HepG2 (cell line): ENCODE results near the gene TMEM186. TPM values are rescaled to one million over a fixed set of nuclear protein-coding genes. Genes with fewer than 3 reads are reported as not detected.
A peak's percentile ranks its signal among the peaks of the same experiment; 100 is the strongest.

Source experiments
- ATAC-seq: fragments of 200-7000 bp; cut with Tn5 transposase; 3 replicates; pipeline ENCODE4 v1.9.1; 2020; ENCODE audit warnings: mild to moderate bottlenecking, moderate library complexity
- BruUV-seq: library from RNA; stranded (reverse); fragments of 400-500 nt; replicated peaks from 2 replicates; lab custom pipeline; 2021; lab: Mats Ljungman, UMichigan
- CTCF ChIA-PET: fragments of 300-600 bp; formaldehyde crosslinking; extraction: SDS; loops from one replicate; lab custom pipeline; 2021; ENCODE audit warnings: low total read pairs, inconsistent platforms, low intra/inter-chr PET ratio; lab: Yijun Ruan, JAX
- POLR2A ChIA-PET: fragments of 350-600 bp; sonication (Branson Sonifier 250); formaldehyde crosslinking; loops from one replicate; lab custom pipeline; 2020; ENCODE audit warnings: antibody characterized with exemption, inconsistent platforms; lab: Yijun Ruan, JAX
- DNase-seq: peaks from one replicate; pipeline ENCODE4 v3.0.0-alpha.2; 2015; ENCODE audit warnings: low spot score
- FAIRE-seq: peaks from 3 replicates; lab custom pipeline; 2011; peaks lifted over from hg19 to GRCh38; lab: Jason Lieb, UNC
- H2AFZ ChIP-seq: one replicate; pipeline ENCODE4 v1.6.1; 2011; ENCODE audit warnings: low read length, inconsistent platforms
- H3K27ac ChIP-seq: fragments of 300-600 bp; 3 replicates; pipeline ENCODE4 v1.8.0; 2011; ENCODE audit warnings: mixed run types, mild to moderate bottlenecking, mixed read lengths, low read length, inconsistent platforms; ENCODE audit not compliant: insufficient read depth; ENCODE audit errors: extremely low read length
- H3K27me3 ChIP-seq, 2 experiments: fragments of 200-600 bp in 1 of 2; 2 replicates in 1 of 2; 3 replicates in 1 of 2; pipeline versions ENCODE4 v1.6.0 to v1.8.0; 2011; ENCODE audit warnings: low read length in 2 of 2, mild to moderate bottlenecking in 2 of 2, moderate library complexity in 2 of 2, inconsistent platforms in 1 of 2; ENCODE audit not compliant: insufficient read depth in 2 of 2, control insufficient read depth in 1 of 2
- H3K36me3 ChIP-seq, 2 experiments: fragments of 200-600 bp in 1 of 2; replicated peaks in 1 of 2; 2 replicates in 1 of 2; 3 replicates in 1 of 2; pipeline versions ENCODE4 v1.5.1 to v1.8.0; 2011; ENCODE audit warnings: low read length in 2 of 2, inconsistent platforms in 1 of 2; ENCODE audit not compliant: insufficient read depth in 2 of 2, control insufficient read depth in 1 of 2
- H3K4me1 ChIP-seq: 2 replicates; pipeline ENCODE4 v1.5.1; 2012; ENCODE audit warnings: low read length, inconsistent platforms; ENCODE audit not compliant: insufficient read depth
- H3K4me2 ChIP-seq: 2 replicates; pipeline ENCODE4 v1.6.0; 2011; ENCODE audit warnings: low read depth, low read length, inconsistent platforms
- H3K4me3 ChIP-seq, 3 experiments: fragments of 200-600 bp in 1 of 3; sonication (generic), shearing (Covaris generic) in 1 of 3; replicated peaks in 1 of 3; 2 replicates each; pipeline ENCODE4 v1.5.1; 2011 to 2016; ENCODE audit warnings: low read length in 3 of 3, inconsistent platforms in 2 of 3, low read depth in 2 of 3, mild to moderate bottlenecking in 2 of 3, control low read depth in 1 of 3, mixed read lengths in 1 of 3; ENCODE audit not compliant: insufficient read depth in 1 of 3
- H3K79me2 ChIP-seq: one replicate; pipeline ENCODE4 v1.6.1; 2011; ENCODE audit warnings: low read length, inconsistent platforms; ENCODE audit not compliant: insufficient read depth
- H3K9ac ChIP-seq: 2 replicates; pipeline ENCODE4 v1.6.0; 2011; ENCODE audit warnings: mild to moderate bottlenecking, low read depth, low read length, inconsistent platforms; ENCODE audit not compliant: insufficient read depth
- H3K9me3 ChIP-seq: 2 replicates; pipeline ENCODE4 v1.5.1; 2012; ENCODE audit warnings: mild to moderate bottlenecking, low read length
- H4K20me1 ChIP-seq: 2 replicates; pipeline ENCODE4 v1.6.0; 2011; ENCODE audit warnings: inconsistent platforms, mild to moderate bottlenecking, low read length, moderate library complexity; ENCODE audit not compliant: insufficient read depth
- CENPT ChIP-seq: sonication (generic); formaldehyde crosslinking; IDR thresholded peaks from 2 replicates; pipeline ENCODE4 v1.8.0; 2022; ENCODE audit warnings: low read depth, mild to moderate bottlenecking, moderate library complexity, missing genetic modification reagents
- EP300 ChIP-seq, 3 experiments: sonication (generic) in 1 of 3; formaldehyde crosslinking in 1 of 3; IDR thresholded peaks; 2 replicates each; pipeline versions ENCODE4 v1.5.1 to v1.6.1; 2011 to 2020; ENCODE audit warnings: low read depth in 2 of 3, low read length in 2 of 3, borderline replicate concordance in 1 of 3, improper control_type of control experiment in 1 of 3, mild to moderate bottlenecking in 1 of 3, missing genetic modification reagents in 1 of 3, moderate library complexity in 1 of 3
- JUNB ChIP-seq: sonication (generic); formaldehyde crosslinking; IDR thresholded peaks from 2 replicates; pipeline ENCODE4 v1.8.0; 2022; ENCODE audit warnings: missing genetic modification reagents, mild to moderate bottlenecking, borderline replicate concordance
- MAFK ChIP-seq, 2 experiments: IDR thresholded peaks in 1 of 2; conservative IDR thresholded peaks in 1 of 2; 2 replicates each; pipeline ENCODE4 v1.6.1; 2011; ENCODE audit warnings: improper control_type of control experiment in 2 of 2, low read length in 2 of 2
- WGBS: methylation state at CpG from one replicate; pipeline ENCODE4 v1.1.6; 2017; ENCODE audit warnings: low lambda C conversion rate; 5-methylcytosine and 5-hydroxymethylcytosine counted together
- in situ Hi-C: cut with HindIII; loops from 2 replicates; pipeline ENCODE4 v1.10.0; 2017; ENCODE audit warnings: low pct_unique_long_range_greater_than_20kb; ENCODE audit not compliant: extremely low pct_ligation_motif_present
- intact Hi-C: fragments of 100-400 bp; cut with micrococcal nuclease; formaldehyde crosslinking; loops from one replicate; pipeline ENCODE4 v1.10.0; 2022; ENCODE audit not compliant: unreplicated experiment
- polyA plus RNA-seq, 8 experiments: library from polyadenylated mRNA; depleted of rRNA in 3 of 8; stranded (reverse) in 7 of 8; unstranded in 1 of 8; fragments of >200 nt; fragmentation: Illumina TruSeq in 4 of 8; extraction: Trizol in 4 of 8; gene quantifications; 2 replicates each; pipeline versions ENCODE4 v1.2.1 to v1.2.3, GENCODE V29; 2011 to 2016; ENCODE audit warnings: low read depth in 4 of 8, missing spikeins in 1 of 8, mixed read lengths in 1 of 8; ENCODE audit not compliant: insufficient read depth in 1 of 8
- total RNA-seq, 5 experiments: library from RNA; depleted of rRNA; stranded (reverse); fragments of >200 nt; fragmentation: Illumina TruSeq; extraction: Trizol; gene quantifications; 2 replicates each; pipeline ENCODE4 v1.2.3, GENCODE V29; 2016; ENCODE audit warnings: low read depth in 1 of 5
- TF ChIP-seq, protein P1 (sequence below): sonication (generic); formaldehyde crosslinking; IDR thresholded peaks from 2 replicates; pipeline ENCODE4 v1.4.0; 2020; ENCODE audit warnings: mild to moderate bottlenecking, missing genetic modification reagents

Gene TMEM186
- total and polyA plus RNA-seq, 2 of the 13 experiments (the other 11 are each of a cell fraction or from before 2014, with no cell fraction given): 16.2 to 19.3 TPM

DNA sequence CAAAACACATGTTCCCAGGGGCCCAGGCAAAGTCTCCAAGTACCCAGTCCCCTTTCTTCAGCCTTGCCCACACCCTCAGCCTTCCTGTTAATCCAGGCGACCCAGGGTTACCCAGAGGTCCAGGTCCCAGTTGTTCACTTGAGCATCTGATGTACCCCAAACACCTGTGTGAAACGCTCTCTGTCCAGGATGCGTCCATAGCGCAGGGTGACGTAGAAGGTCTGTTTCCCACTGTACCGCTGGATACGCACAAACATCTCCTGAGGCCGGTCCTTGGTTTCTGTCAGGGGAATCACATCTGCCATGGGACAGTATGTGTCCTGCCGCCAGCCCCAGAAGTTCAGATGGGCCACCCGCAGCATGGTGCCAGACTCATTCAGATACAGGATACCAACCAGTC lies 1.6 kb downstream of the TMEM186 start:
- ATAC-seq (no peak), FAIRE-seq (no peak), DNase-seq (no peak)
- no peak overlapping the region for H2AFZ ChIP-seq
- TF ChIP-seq JUNB (0 out of 2 replicates have a peak, but pooled peaks have one; percentile 21), CENPT (CRISPR knock-in tag) (no peak), EP300 (IDR thresholded peaks at IDR 0.05; ENCODE audit: low read depth in 2 of 2, low read length in 2 of 2) (no peak), EP300 (CRISPR knock-in tag; IDR thresholded peaks at IDR 0.05; ENCODE audit: borderline replicate concordance) (0 out of 2 replicates have a peak, but pooled peaks have one; percentile 7)
- H3K4me2 ChIP-seq: peak overlapping the region; percentile 95
- peaks cover 0 to 13% of the 10 kb centered on the region in 2 experiments; a peak in 3 of 5 replicates for H3K36me3 ChIP-seq
- ChIA-PET POLR2A (no interaction called here), CTCF (no interaction called here)
- H3K79me2 ChIP-seq: peaks cover 49% of the 10 kb centered on the region
- intact Hi-C loops: loop anchor here (2.0 kb wide), 2 partner anchors 55 to 67 kb away; no protein-coding TSS in a partner anchor
- 94% methylated on average over 10 of the region's 10 CpGs for WGBS
- no peak overlapping the region for H3K27ac ChIP-seq
- no peak overlapping the region for H3K4me3 ChIP-seq
- no TSS peak for BruUV-seq
- H3K9me3 ChIP-seq: no peaks in the 10 kb centered on the region
- in situ Hi-C loops: loop anchor here (5.0 kb wide), 2 partner anchors 139 to 229 kb away; no protein-coding TSS in a partner anchor
- no peak overlapping the region; the same call in 1 of the 2 replicates for H3K9ac ChIP-seq
- peaks cover 9% of the 10 kb centered on the region for H4K20me1 ChIP-seq
- no peaks in the 10 kb centered on the region; a peak in 1 of 5 replicates for H3K27me3 ChIP-seq
- peaks cover 38% of the 10 kb centered on the region for H3K4me1 ChIP-seq

DNA sequence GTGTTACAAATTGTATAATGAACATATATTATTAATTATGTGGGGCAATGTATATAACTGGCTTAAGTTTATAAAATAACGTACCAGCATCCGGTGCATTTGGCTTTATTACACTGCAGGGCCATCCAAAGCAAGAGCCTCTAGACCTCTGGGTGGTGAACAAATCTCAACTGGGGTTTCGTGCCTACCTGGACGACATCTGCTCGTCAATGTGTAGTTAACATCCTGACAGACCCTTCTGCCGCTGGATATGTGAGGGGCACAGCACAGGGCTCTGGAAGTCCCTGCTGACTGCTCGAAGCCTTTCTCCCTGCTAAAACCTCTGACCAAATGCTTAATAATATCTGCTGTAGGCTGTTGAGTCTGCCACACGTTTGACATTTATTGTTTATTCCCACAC lies 2.3 kb downstream of the TMEM186 start:
- CTCF ChIA-PET: no interaction called here
- Histone ChIP-seq H3K4me2 (no peak overlapping the region), H3K9me3 (no peaks in the 10 kb centered on the region), H3K36me3 (peaks cover 0 to 12% of the 10 kb centered on the region in 2 experiments; a peak in 2 of 5 replicates), H3K9ac (no peak overlapping the region), H2AFZ (no peak overlapping the region), H3K27me3 (no peaks in the 10 kb centered on the region; a peak in 1 of 5 replicates), H3K4me1 (peaks cover 31% of the 10 kb centered on the region), H3K27ac (no peak overlapping the region), H4K20me1 (peaks cover 6% of the 10 kb centered on the region), H3K79me2 (peaks cover 42% of the 10 kb centered on the region), H3K4me3 (no peak overlapping the region)
- intact Hi-C loops: no loop called here
- 93% methylated on average over 8 of the region's 8 CpGs for WGBS
- no peak for TF ChIP-seq MAFK (conservative IDR thresholded peaks at IDR 0.05 in 1 of 2, IDR thresholded peaks at IDR 0.05 in 1 of 2; ENCODE audit: low read length in 2 of 2)
- TF ChIP-seq, protein P1, sequence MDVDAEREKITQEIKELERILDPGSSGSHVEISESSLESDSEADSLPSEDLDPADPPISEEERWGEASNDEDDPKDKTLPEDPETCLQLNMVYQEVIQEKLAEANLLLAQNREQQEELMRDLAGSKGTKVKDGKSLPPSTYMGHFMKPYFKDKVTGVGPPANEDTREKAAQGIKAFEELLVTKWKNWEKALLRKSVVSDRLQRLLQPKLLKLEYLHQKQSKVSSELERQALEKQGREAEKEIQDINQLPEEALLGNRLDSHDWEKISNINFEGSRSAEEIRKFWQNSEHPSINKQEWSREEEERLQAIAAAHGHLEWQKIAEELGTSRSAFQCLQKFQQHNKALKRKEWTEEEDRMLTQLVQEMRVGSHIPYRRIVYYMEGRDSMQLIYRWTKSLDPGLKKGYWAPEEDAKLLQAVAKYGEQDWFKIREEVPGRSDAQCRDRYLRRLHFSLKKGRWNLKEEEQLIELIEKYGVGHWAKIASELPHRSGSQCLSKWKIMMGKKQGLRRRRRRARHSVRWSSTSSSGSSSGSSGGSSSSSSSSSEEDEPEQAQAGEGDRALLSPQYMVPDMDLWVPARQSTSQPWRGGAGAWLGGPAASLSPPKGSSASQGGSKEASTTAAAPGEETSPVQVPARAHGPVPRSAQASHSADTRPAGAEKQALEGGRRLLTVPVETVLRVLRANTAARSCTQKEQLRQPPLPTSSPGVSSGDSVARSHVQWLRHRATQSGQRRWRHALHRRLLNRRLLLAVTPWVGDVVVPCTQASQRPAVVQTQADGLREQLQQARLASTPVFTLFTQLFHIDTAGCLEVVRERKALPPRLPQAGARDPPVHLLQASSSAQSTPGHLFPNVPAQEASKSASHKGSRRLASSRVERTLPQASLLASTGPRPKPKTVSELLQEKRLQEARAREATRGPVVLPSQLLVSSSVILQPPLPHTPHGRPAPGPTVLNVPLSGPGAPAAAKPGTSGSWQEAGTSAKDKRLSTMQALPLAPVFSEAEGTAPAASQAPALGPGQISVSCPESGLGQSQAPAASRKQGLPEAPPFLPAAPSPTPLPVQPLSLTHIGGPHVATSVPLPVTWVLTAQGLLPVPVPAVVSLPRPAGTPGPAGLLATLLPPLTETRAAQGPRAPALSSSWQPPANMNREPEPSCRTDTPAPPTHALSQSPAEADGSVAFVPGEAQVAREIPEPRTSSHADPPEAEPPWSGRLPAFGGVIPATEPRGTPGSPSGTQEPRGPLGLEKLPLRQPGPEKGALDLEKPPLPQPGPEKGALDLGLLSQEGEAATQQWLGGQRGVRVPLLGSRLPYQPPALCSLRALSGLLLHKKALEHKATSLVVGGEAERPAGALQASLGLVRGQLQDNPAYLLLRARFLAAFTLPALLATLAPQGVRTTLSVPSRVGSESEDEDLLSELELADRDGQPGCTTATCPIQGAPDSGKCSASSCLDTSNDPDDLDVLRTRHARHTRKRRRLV (CRISPR knock-in tag): 0 out of 2 replicates have a peak, but pooled peaks have one; percentile 28
- FAIRE-seq (no peak), DNase-seq (no peak), ATAC-seq (no peak)
- in situ Hi-C loops: loop anchor here (5.0 kb wide), 2 partner anchors 138 to 228 kb away; no protein-coding TSS in a partner anchor
- POLR2A ChIA-PET: no interaction called here
- no TSS peak for BruUV-seq
